T follicular helper cell (primary cell): ENCODE measurements around the gene FGF12.

Source experiments
- DNase-seq: peaks from one replicate; pipeline ENCODE4 v3.0.0-alpha.2; 2020; ENCODE audit warnings: low read depth

FGF12 gene

GRCh38 chr3:192339214-192339613 lies 388.1 kb downstream of the FGF12 start:
- no peak for DNase-seq

DNA sequence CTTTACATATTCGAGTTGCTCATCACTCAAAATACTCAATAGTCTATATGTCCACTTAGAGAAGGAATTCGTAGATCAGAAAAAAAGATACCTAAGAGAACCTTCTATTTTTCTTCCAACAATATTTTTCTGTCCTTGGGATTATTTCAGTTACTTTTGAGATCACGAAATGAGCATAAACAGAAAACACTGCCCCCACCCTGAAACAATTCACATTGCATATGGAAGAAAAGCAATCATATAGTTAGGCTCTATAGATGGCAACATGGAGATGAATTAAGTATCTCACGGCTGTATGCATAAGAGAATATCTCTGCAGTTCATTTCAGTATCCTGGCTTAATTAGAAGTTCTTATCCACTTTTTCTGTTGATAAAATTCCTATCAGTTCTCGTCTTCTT lies 391.1 kb downstream of the FGF12 start:
- DNase-seq: no peak

DNA sequence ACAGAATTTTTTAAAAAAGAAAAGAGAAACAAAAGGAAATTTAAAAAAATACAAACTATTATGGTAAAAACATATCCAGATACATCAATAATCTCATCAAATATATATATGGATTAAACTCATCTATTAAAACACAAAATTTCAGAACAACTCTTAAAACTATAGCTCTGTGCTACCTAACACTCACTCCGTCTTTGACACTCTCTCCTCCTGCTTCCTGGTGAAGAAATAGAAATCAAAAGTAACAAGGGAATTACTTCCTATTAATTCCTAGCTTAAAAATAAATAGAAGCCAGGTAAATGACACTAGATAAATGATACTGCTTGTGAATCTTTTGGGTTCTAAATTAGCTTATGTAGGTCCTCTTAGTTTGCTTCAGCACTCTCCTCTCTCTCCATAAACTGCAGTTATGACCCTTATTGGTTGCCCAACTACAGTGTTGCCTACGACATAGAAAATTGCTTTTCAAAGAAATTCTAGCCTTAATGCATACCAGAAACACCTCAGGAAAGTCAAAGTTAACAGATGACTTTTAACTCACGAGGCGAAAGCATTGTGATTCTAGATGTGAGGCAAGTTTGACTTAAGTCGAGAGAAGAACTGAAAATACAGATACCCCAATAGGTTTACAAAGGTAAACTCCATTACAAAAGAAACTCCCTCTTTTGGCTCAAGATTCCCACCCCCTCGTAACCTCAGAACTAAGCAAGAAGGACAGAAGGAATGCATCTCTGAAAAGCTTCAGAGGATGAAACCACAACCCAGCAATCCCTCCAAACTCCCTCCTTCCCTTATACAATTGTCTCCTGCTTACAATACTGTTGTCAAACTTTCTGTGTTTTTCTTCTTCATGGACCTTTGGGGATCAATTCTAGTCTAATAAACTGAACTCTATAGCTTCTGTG lies 394.7 kb downstream of the FGF12 start:
- no peak for DNase-seq

DNA sequence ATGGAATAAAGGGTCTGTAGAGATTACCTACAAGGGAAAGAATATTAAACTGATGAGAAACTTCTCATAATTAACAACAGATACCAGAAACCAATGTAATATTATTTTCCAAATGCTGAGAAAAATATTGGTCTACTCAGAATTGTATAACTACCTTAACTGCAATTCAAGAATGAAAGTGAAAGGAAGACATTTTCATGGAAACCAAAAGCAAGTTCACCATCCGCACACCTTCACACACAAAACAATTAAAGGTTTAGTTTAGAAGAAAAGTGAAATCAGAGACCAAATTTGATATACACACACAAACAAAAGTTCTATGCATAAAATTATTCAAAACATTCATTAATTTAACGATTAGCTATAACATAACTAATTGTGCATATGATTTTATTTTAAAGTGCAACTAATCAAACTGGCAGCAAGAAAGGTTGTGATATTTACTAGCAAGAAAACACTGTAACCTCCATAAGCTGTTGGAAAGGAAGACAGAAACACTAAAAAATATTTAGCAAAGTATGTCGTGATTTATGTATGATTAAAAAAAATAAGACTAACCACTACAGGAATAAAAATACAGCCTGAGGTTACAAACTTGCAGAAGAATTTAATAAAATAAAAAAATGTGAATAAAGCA lies 395.5 kb downstream of the FGF12 start:
- DNase-seq: no peak

GRCh38 chr3:192326656-192327055 lies 400.7 kb downstream of the FGF12 start:
- DNase-seq: no peak

GRCh38 chr3:192317564-192317963 lies 409.8 kb downstream of the FGF12 start:
- DNase-seq: no peak

- DNase-seq: no peak
Measured at GRCh38 chr3:192313605-192314004, 413.7 kb downstream of the FGF12 start.

DNA sequence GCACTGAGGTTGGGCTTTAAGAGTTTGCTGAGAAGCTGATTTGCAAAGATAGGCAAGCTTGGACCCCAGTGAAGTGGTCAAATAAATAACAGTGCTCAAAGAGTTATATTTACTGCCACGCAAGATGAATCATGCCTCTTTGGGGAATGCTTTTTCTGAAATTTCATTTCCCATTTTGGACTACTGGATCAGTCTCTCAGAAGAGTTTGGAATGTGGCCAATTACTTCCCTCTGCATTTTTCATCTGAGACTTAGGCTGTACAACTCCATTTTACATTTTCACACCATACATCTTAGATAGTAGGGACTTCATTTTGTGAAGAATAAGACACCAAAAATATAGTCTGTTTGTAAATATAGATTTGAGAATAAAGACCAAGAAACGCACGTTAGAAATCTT lies 419.7 kb downstream of the FGF12 start:
- no peak for DNase-seq

GRCh38 chr3:192303235-192303634 lies 424.1 kb downstream of the FGF12 start:
- DNase-seq: no peak

DNA sequence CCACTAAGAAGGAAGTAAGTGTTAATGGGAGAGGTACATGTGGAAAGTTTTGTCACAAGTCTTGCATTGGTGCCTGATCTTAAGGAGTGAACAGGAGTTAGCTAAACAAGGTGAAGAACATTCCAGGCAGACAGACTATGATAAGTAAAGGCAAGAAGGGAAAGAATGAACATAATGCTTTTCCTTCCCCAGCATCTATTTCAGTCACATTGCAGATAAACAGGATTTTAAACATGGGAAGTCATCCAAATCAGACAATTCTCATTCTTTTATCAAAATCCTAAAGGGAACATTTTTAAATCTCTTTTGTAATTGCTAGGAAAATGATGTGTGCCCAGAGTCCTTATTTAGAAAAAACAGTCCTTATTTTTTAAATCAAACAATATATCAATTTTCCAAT lies 424.6 kb downstream of the FGF12 start:
- DNase-seq: no peak

DNA sequence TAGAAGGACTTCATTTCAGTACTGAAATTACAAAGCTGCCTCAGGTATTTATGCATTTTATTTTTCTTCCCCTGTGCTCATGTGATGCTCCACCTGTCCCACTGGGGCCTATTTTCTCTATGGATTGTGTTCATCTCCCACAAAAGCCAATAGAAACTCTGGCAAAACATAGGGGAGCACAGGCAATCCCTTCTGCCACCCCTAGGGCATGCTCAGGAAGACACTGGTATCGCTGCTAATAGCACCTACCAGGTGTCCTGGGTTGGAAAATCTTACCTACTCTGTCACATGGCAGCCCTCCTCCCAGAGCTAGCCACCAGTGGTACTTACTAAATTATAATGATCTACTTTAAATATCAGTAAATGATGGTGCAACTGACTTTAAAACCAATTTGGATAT lies 427.4 kb downstream of the FGF12 start:
- no peak for DNase-seq

GRCh38 chr3:192296845-192297244 lies 430.5 kb downstream of the FGF12 start:
- no peak for DNase-seq

DNA sequence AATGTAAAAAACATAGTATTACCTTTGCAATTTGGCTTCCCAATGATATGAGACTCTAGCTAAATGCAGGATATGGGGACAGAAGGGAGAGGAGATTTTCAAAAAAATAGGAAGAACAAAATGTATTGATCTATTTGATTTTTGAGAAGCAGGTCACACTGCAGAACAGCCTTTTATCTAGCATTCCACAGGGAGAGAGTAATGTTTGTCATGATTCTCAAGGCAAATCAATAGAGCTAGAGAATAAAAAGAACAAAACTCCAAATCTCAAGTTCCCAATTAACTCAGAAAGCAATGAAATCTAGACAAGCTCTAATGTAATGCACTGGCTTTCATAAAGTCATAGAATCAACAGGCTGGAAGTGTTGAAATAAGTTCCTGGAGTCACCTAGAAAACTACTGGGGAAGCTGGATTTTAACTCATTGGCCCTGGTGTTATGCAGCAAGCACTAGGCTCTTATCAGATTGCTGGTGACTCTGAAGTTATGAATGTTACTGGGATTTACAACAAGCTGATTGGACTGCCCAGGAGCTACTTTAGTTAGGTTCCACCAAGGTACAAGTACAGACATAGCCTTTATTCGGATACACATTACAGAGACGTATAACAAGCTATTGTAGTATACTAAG lies 442.8 kb downstream of the FGF12 start:
- DNase-seq: no peak

- no peak for DNase-seq
Measured at GRCh38 chr3:192281207-192281880, 446.0 kb downstream of the FGF12 start.

DNA sequence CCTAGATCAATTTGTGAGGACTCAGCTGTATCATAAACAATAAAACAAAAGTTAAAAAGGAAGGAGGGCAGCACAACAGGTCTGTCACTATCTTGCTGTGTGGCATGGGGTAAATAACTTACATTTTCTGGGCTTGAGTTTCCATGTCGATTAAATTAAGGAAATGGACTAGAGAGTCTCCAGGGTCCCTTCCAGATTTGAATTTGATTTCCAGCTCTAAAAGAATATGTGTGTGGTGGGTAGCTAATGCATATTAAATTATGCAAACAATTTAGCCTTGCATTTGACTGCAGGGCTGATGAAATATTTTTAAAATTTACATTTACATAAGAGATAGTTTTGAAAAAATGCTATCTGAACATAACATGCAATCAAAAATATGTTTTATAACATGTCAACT lies 447.7 kb downstream of the FGF12 start:
- DNase-seq: no peak

- DNase-seq: no peak
Measured at GRCh38 chr3:192277477-192277876, 449.9 kb downstream of the FGF12 start.

GRCh38 chr3:192275741-192276355 lies 451.5 kb downstream of the FGF12 start:
- no peak for DNase-seq

GRCh38 chr3:192273697-192274010 lies 453.7 kb downstream of the FGF12 start:
- DNase-seq: no peak

GRCh38 chr3:192273001-192273696 lies 454.2 kb downstream of the FGF12 start:
- DNase-seq: no peak

DNA sequence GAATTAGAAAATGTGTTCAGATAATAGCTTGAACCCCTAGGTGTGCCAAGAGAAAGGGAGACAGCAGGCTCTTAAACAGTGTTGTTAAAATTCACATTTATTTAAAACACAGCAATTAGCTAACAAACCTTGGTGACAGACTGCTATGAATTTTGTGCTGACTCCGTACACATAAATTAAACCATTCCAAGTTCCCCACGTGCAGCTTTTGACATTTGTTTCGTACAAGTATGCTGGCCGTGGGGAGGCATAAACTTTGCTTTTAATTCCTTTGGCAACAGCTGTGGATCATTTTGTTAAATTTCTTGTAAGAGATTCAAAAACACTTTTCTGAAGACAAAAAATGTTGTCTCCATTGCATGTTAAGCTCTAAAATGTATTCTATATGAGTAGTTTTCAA lies 465.3 kb downstream of the FGF12 start:
- DNase-seq: no peak

DNA sequence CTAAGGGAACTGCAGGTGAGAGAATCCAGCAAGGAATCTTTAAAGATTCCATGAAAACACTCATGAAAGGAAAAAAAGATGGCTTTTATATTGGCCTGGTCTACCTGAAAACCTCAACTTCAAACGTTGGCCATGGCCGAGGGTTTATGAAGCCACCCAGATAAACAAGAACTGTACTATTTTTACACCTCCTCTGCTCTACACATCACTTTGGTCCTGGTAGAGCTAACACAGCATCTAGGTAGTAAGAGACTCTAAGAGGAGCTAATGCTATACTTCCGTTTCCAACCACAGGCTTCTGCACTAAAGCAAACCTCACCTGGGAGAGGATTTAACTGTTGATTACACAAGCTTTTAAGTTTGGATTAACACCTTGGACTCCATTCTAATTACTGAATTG lies 466.2 kb downstream of the FGF12 start:
- no peak for DNase-seq
